IPS-11a (cell line): ENCODE measurements around the gene PRKCH.

Experiments used
- H3K4me3 ChIP-seq: one replicate; pipeline ENCODE4 v1.5.1; 2013; ENCODE audit warnings: low read depth, low read length, control low read depth

Gene PRKCH

DNA sequence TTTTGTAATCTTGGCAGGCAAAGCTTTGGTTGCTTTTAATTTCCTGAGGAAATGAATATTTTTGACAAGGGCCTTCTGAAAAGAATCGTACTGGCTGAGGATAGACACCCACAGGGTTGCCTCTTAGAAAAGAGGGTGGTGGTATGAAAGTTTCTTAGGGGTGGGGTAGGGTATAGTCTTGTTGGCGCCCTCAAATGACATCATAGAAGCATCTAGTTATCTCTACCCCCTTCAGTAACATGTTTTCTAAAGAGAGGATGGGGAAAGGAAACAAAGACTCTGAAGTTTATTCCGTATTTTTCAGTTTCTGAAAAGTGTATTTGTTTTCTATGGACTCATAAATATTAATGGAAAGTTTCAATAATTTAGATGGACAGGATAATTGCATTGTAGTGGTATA, 13.7 kb downstream of the PRKCH start:
- H3K4me3 ChIP-seq, result no peak overlapping the region

DNA sequence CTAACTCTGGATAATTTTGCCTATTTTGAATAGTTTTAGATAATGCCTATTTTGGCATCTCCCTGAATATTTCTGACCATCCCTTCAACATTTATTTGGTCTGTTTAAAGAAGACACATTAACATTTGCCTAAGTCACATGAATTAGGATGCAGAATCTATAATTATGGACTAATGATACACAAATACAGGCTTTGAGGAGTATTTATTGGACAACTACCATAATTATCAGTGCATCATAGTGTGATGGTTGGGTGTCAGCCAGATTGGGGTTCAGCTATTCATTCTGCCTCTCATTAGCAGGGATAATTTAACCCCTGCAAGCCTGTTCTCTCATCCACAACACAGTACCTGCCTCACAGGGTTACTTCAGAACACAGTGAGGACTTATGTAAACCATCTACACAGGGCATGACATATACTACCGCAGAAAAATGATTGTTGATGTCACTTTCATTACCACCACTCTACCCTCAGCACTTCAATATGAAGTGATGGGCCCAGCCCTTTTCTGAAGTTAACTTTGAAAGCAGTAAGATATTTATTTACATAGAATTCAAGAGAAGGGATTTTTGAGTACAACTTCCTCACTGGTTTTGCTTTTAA, 14.4 kb downstream of the PRKCH start:
- no peak overlapping the region for H3K4me3 ChIP-seq

DNA sequence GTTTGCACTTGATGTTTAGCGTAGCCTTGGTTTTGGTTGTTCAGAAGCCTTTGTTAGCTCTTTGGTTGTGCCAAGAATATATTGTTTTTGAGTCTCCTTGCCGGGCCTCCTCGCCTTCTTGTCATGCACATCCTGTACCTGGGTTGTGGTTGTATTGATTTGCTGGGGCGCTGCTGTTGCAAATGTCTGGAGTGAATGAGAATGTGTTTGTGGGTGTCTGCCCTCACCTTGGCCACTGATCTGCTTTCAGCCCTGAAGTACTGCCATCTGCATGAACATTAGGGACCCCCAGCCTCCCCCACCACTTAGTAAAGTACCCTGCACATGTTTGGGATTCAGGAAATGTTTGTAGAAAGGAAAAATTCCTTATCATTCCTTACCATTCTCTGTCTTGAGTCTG, 16.5 kb downstream of the PRKCH start:
- H3K4me3 ChIP-seq, result no peak overlapping the region

DNA sequence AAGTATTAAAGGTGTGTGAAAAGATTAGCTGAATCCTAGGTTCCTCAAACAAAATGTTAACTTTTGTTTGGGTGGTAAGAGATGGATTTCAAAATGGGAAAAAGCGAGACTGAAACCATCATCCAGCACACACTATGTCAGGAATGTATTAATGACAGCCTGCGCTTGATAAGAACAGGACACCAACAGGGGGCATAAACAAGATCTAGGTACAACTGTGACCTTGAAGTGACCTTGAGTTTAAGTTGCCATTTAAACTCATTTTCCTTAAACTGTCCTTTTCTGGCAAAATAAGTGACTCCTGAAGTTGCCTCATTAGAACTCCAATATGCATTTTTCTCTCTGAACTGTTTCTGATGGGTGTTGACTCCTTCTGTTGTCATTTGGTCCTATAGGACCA, 17.1 kb downstream of the PRKCH start:
- no peak overlapping the region for H3K4me3 ChIP-seq

DNA sequence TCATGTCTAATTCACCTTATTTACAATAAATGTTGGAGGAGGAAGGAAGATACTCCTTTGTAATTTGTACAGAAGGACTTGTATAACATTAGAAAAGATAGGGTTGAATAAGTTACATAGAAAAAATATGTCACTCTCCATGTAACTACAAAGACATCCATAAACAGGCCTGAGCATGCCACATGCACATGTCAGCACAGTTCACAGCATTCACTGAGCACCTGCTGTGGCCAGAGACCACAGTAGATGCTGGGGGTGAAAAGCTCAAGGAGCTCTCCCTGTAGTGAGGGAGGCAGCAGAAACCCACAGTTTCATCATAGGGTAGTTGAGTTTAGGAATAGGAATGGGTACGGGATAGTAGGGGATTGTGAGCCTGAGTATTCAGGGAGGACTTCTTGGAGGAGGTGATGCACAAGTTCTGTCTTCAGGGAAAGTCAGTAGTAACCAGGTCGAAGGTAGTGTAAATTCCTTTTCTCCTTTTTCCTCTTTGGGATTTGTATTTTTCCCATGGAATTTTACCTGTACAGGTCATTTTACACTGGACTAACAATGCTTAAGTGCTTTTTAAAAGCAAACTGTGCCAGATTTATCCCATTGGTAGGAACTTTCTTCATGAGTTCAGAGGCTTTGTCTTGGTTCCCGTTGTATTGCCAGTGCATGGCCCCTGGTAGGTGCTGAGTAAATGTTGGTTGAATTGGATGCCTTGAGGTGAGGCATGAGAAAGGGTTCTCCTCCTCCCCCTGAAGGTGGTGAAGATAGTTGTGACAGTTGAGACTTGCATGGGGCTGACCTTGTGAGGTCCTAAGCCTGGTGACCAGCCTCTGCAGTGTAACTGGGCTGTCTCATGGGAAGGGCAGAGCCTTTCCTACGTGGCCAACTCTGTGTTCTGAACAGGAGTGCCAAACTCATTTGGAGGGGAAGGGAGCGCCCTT, 20.2 kb downstream of the PRKCH start:
- no peak overlapping the region for H3K4me3 ChIP-seq

GRCh38 chr14:61342486-61342885, 21.1 kb downstream of the PRKCH start:
- no peak overlapping the region for H3K4me3 ChIP-seq

DNA sequence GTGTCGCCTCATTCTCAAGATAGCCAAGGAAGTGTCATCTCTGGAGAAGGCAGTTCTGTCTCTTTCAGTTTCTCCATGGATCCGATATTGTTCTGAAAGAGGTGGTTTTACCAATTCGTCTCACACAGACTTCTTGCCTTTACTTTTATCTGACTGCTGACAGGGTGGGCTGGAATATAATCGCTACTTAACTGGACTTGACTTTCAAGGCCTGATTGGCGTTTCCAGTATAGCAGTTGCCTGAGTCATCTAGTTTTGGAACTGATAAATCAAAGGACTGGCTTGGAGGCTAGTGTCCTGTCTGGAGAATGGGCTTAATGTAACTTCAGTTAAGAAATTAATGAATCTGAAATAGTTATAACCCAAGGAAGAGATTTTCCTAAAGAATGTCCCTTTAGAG, 21.6 kb downstream of the PRKCH start:
- H3K4me3 ChIP-seq, result no peak overlapping the region

DNA sequence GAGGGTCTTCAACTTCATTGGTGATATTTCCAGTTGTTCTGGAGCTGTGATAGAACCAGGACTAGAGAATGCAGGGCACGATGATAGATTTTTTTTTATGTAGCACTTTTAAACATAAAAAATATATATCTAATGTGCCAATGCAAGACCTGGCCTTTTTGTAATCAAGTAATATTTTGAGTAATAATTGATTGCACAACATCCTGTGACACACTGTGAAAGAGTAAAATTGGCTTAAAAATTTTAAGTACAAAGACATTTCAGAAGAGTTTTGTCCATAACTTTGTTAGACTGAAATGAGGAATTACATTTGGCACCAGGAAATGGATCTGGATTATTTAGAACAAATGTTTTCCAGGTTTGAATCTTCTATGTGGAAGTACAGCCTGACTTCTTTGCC, 22.1 kb downstream of the PRKCH start:
- no peak overlapping the region for H3K4me3 ChIP-seq

- no peak overlapping the region for H3K4me3 ChIP-seq
These were observed 22.6 kb downstream of the PRKCH start for GRCh38 chr14:61343991-61344405.

- no peak overlapping the region for H3K4me3 ChIP-seq
These were observed 23.2 kb downstream of the PRKCH start for GRCh38 chr14:61344437-61345150.

DNA sequence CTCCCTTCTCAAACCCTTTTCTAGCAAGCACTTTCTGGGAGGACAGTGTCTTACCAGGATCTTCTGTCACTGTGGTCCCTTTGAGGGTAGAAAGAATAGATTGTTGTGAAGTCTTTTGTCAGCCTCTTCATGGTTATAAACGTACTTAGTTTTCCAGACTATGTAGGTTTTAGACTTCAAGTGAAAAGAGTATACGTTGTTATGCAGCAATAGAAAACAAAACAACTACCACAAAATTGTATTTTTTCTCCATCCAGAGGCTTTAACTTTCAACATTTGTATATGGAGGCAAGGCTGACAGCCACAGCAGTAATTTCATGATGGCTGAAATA, 23.7 kb downstream of the PRKCH start:
- H3K4me3 ChIP-seq, result no peak overlapping the region

DNA sequence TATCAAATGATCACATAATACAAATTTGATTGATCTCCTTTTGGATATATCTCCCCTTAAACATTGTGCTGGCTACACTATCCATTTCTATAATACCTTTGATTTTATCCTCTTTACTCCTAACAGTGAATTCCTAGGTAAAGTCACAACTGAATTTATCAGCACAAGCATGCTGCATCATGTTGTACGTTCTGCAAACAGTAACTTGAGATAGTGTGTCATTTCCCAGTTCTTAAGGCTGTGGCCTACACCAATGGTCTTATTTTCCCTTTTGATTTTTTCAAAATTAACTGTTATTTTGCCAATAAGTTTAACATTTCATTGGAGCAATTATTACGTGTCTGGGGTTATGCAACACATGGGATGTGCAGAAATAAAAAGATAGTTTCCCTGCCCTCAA, 24.8 kb downstream of the PRKCH start:
- no peak overlapping the region for H3K4me3 ChIP-seq

- no peak overlapping the region for H3K4me3 ChIP-seq
These were observed 25.4 kb downstream of the PRKCH start for GRCh38 chr14:61346793-61347192.

DNA sequence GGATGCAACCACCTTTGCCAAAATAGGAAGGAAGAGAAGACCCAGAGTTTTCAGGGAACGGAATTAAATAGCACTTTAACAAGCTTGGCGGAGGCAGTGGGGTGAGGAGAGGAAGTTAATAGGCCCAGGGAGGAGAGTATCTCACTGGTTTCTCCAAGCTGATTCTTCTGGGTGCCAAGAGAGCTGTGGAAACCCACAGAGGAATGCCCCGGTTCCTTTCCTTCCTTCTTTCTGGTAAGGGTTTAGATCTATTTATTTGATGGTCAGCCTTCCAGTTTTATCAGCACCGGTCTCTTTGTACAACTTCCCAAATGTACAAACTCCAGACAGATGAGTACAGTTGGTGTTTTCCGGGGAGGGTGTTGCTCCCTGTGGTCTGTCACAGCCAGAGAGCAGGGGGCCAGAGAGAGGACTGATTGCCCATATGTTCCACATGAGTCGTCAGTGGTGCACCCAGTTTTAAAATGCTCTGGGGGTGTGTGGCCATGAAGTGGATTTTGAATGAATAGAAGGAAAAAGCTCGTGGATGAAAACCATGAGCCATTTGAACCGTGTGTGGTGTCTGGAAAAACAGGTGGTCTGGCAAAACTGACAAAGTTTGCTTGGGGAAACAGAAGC, 26.6 kb downstream of the PRKCH start:
- H3K4me3 ChIP-seq, result no peak overlapping the region

DNA sequence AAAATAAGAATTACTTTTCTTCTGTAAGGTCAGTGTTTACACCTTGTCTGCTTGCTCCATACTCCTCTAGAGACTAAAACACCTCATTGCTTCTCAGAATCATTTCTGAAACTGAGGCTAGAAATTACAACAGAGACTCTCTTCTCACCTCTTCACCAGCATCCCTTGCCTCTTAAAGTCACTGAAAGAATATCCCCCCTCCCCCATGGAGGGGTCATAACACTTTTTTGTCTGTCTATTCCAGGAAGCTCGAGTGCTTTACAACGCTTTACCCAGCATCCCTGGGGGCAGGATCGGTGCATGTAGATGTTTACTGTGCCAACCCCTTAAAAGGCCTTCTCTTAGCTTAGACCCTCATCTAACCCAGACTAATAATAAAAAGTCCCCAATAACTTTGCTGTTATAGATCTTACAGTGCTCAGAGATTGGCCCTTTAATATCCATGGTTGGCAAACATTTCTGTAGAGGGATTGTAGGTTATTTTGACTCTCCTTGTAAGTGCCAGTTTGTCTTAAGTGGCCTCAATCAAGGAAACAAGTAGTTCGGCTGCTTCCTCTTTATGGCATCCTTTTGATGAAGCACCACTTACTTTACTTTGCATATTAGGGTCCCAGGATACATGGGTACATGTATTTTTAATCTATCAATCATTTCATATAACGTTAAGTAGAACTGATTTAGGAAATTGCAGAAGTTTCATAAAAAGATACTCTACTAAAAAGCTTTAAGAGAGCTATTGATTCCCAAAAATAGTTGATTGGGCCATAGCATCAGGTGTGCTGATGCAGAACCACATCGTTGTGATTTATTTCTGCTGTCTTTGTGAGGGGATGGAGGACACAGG, 29.3 kb downstream of the PRKCH start:
- H3K4me3 ChIP-seq, result no peak overlapping the region

GRCh38 chr14:61351477-61351876, 30.1 kb downstream of the PRKCH start:
- no peak overlapping the region for H3K4me3 ChIP-seq

DNA sequence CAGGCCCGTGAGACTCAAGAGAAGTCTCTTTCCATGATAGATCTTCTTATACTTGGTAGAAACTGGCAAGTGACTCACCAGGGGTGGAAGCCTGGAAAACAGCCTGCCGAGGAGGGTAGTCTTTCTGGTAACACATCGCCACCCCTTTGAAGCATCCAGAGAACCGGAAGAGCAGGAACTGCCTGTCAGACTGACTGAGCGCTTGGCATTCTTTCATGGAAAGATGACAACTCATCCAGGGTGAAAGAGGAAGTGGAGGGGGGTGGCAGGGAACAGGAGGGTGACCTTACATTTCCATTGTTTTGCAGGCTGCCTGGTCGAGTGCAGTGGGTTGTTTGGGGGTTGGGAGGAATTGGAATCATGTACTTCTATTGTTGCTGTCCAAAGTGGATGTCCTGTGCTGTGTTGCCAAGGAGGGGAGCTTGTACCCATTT, 34.5 kb downstream of the PRKCH start:
- H3K4me3 ChIP-seq, result no peak overlapping the region

DNA sequence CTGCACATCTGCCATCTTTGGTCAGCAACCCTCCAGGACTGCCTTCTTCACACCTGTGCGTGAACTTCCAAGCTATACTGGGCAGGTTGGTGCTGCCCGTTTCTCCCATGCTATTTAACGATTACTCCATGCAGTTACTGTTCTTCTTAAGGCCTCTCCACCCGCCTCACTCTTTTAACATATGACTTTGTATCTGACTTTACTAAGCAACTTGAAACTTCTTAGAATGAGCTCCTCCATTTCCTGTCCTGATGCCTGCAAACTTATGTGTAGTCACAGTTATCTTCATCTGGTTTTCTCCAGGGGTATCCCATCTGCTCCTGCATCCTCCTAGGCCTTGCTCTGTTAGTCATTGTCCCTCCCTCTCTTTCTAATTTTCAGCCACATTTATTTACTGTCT, 35.7 kb downstream of the PRKCH start:
- H3K4me3 ChIP-seq, result no peak overlapping the region

GRCh38 chr14:61358554-61359226, 37.3 kb downstream of the PRKCH start:
- no peak overlapping the region for H3K4me3 ChIP-seq
